ENCODE measurements around the gene AFF3.

AFF3 gene

GRCh38 chr2:99899058-99899855 lies 243.1 kb downstream of the AFF3 start:
- no peak for DNase-seq (ENCODE audit: low spot score)
- TF ChIP-seq CTCF (conservative IDR thresholded peaks at IDR 0.05; ENCODE audit: low read depth), result no peak
- CTCF ChIA-PET, result no interaction called here
- POLR2A ChIA-PET (ENCODE audit: low non-redundant PET), result no interaction called here
- H3K27ac ChIP-seq, result no peak overlapping the region

- DNase-seq (ENCODE audit: low spot score), result no peak
- ChIA-PET CTCF (no interaction called here), POLR2A (ENCODE audit: low non-redundant PET) (no interaction called here)
- TF ChIP-seq CTCF (conservative IDR thresholded peaks at IDR 0.05; ENCODE audit: low read depth), result no peak
- no peak overlapping the region for H3K27ac ChIP-seq
Measured at GRCh38 chr2:99898336-99899048, 243.9 kb downstream of the AFF3 start.

GRCh38 chr2:99891428-99891780 lies 251.0 kb downstream of the AFF3 start:
- ChIA-PET POLR2A (ENCODE audit: low non-redundant PET) (no interaction called here), CTCF (no interaction called here)
- DNase-seq (ENCODE audit: low spot score), result no peak
- no peak overlapping the region for H3K27ac ChIP-seq
- no peak for TF ChIP-seq CTCF (conservative IDR thresholded peaks at IDR 0.05; ENCODE audit: low read depth)

GRCh38 chr2:99890568-99891427 lies 251.6 kb downstream of the AFF3 start:
- ChIA-PET POLR2A (ENCODE audit: low non-redundant PET) (no interaction called here), CTCF (no interaction called here)
- no peak overlapping the region for H3K27ac ChIP-seq
- TF ChIP-seq CTCF (conservative IDR thresholded peaks at IDR 0.05; ENCODE audit: low read depth), result no peak
- DNase-seq (ENCODE audit: low spot score), result no peak

- H3K27ac ChIP-seq, result no peak overlapping the region
- no peak for DNase-seq (ENCODE audit: low spot score)
- ChIA-PET CTCF (interaction anchor here (0.6 kb wide), 1 partner anchor 53 kb away, joined by 3 read pairs; no protein-coding TSS in a partner anchor), POLR2A (ENCODE audit: low non-redundant PET) (no interaction called here)
- TF ChIP-seq CTCF (conservative IDR thresholded peaks at IDR 0.05; ENCODE audit: low read depth), result no peak
Measured at GRCh38 chr2:99888617-99889016, 253.8 kb downstream of the AFF3 start.

GRCh38 chr2:99886418-99886817 lies 256.0 kb downstream of the AFF3 start:
- ChIA-PET POLR2A (ENCODE audit: low non-redundant PET) (no interaction called here), CTCF (no interaction called here)
- H3K27ac ChIP-seq, result no peak overlapping the region
- DNase-seq (ENCODE audit: low spot score), result no peak
- TF ChIP-seq CTCF (conservative IDR thresholded peaks at IDR 0.05; ENCODE audit: low read depth), result no peak
